ENCODE data around the gene KCNQ2.

The KCNQ2 gene

DNA sequence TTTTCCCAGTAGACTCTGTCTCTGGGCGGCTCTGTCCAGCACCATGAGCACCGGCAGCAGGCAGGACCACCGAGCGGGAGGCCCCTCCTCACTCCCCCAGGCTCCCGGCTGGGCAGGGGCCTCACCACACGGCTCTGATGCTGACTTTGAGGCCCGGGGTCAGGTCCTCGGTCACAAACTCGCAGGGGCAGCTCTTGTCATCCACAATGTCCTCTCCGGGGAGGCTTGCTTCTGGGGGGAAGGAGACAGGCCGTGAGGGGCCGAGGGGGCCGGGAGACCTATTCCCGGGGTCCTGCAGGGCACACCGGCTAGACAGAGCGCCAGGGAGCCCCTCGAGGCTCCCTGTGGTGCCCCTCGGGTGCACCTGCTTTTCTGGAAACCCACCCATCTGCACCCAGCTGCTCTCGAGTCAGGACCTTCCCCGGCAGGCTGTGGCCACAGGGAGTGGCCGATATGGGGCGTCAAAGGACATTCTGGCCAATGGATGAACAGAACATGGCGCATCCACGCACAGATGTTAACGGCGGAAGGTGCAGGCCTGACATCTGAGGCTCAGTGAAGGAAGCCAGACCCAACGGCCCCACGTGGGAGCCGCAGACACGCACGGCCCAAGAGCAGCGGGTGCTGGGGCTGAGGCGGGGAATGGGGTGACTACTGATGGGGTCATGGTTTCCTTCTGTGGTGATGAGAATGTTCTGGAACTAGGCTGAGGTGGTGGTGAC is 58.3 kb downstream of the KCNQ2 start:
- DNase-seq, result no peak

DNA sequence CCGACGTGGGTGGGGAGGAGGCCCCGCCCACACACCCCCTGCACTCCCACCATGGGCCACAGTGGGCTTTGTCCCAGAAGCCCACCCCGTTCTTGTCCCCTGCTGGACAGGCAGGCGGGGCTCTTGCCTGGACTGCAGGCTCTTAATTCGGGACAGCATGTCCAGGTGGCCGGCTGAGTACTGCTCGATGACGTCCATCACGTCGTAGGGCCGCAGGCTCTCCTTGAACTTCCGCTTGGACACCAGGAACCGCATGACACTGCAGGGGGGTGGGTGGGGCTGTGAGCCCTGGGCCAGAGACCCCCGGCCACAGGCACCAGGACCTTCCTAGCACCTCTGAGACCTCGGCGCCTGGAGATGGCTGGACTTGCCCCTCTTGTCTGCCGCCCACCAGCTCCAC is 59.1 kb downstream of the KCNQ2 start:
- DNase-seq, result no peak

DNA sequence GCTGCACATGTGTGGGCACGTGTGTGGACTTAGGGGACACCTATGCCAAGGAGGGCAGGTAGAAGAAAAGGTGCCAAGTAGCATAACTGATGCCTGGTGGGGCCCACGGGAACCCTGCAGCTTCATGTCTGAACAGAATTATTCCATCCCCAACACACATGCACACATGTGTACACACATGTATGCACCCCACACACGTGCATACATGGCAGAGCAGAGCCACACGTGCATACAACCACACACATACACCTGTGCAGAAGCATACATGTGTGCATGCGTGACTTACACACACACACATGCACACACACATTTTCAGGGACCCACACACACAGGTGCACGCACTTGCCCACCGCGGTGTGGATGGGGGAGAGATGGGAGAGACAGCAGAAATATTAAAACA is 59.6 kb downstream of the KCNQ2 start:
- DNase-seq, result no peak

DNA sequence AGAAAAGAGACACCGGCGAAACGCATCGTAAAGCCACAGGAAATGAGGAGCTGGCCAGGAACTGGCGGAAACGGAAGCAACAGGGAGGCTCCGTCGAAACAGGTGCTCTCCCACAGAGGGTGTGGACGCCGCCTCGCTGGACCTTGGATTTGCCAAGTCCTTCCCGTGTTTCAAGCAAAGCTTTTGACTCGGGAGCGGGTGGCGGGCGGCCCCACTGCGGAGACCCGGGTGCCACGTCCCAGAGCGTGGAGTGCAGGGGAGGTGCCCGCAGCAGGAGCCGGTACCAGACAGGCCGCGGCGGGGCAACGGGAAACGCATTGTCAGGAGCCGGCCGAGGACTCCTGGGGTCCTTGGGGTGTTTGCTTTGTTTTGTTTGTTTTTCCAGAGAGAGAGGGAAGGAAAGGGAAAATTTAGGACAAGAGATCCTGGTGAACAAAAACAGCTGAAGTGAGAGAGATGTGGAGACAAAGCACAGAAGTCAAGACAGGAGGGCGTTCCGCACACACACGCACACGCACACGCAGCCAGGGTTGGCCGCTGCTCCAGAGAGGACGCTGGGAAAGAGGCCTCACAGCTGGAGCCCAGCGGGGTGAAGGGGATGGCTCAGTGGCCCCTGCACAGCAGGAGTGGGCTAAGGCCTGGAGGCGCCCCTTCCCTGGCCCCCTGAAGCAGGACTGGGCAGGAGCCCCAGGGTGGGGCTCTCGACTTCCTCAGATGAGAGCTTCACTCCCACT is 60.4 kb downstream of the KCNQ2 start:
- DNase-seq, result no peak

DNA sequence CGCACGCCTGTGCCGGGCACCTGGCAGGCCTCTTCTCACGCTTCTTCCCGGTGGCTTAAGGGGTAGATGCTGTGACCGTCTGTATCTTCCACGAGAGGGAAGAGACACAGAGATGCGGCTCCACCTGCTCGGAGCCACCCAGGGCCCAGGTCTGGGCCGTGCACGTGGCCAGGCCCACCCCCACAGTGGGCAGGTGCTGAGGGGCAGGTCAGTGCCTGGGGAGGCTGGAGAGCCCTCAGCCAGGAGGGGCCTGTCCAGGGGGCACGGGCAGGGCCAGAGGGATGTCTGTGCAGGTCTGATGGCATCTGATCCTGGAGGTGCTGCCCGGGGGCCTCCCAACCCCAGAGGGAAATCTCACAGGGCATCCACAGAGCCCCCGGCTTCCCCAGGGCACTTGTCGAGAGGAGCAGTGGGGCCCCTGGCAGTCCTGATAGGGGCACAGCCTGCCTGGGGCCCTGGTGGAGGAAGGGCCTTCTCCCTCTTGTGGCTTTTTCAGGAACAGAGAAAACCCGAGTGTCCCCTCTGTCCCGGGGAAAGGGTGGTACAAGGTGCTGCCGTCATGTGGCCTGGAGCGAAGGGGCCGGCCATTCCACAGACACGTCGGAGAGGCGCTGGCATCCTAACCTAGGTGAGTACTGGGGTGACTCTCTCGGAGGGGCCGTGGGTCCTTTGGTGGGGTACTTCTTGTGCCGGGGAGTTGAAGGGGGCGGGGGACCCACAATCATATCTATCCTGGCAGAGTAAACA is 61.1 kb downstream of the KCNQ2 start:
- DNase-seq, result no peak

DNA sequence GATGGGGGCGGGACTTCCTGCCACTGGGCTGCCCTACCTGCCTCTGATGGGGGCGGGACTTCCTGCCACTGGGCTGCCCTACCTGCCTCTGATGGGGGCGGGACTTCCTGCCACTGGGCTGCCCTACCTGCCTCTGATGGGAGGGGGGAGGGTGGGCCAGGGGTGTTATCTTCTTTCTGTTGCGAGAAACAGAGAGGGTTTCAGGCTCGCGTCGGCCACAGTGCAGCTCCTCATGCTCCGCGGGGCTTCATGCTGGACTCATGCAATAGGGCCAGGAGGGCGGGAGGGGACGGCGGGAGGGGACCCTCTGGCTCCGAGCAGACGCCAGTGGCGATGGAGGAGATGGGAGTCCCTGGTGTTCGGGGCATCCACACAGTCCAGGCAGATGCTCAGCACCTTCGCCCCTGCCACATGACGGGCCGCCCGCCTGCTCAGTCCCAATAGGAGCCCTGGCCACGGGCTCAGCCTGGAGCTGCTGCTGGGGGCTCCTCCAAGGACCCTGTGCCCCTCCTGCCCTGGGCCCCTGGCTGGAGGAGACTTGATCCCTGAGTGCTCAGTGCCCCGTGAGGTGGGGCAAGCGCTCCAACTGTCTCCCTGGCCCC is 62.5 kb downstream of the KCNQ2 start:
- no peak for DNase-seq

DNA sequence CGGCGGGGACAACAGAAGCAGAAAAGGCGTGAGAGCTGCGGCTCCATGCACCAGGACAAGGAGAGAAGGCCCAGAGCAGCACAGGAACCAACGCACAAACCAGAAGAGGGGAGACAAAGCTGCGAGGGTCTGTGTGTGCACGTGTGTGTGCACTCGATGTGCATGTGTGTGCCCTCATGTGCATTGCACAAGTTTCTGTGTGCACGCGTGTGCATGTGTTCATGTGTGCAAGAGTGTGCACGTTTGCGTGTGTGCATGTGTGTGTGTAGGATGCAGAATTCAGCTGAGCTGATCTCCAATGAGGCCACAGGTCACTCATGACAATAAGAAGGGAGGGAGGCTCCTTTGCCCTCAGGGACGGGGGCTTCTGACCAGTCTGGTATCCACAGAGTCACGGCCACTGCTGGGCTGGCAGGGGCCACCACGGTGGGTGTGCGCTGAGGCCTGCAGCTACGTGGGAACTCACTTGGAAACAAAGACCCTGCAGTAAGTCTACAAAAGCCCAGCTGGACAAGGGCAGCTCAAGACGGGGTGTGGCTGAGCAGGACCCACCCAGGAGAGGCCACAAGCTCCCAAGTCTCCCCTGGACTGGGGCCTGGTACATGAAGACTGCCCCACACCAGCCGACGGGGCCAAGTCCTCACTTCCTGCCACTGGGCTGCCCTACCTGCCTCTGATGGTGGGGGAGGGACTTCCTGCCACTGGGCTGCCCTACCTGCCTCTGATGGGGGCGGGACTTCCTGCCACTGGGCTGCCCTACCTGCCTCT is 63.2 kb downstream of the KCNQ2 start:
- DNase-seq, result no peak

DNA sequence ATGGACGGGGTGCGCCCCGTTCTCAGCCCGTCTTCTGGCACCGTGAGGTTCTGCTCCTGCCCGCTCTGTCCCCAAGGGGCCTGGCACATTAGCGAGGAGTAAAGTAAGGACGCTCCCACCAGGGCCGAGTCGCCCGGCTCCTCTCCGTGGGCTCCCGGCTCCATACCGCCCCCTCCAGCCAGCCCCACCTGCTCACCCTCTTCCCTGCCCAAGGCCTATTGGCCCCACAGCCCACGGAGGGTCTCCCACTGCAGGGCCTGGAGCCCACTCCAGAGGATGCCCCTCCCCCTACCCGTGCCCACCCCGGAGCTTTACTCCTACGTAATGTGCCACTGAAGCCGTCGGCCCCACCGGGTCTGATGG is 63.8 kb downstream of the KCNQ2 start:
- no peak for DNase-seq

DNA sequence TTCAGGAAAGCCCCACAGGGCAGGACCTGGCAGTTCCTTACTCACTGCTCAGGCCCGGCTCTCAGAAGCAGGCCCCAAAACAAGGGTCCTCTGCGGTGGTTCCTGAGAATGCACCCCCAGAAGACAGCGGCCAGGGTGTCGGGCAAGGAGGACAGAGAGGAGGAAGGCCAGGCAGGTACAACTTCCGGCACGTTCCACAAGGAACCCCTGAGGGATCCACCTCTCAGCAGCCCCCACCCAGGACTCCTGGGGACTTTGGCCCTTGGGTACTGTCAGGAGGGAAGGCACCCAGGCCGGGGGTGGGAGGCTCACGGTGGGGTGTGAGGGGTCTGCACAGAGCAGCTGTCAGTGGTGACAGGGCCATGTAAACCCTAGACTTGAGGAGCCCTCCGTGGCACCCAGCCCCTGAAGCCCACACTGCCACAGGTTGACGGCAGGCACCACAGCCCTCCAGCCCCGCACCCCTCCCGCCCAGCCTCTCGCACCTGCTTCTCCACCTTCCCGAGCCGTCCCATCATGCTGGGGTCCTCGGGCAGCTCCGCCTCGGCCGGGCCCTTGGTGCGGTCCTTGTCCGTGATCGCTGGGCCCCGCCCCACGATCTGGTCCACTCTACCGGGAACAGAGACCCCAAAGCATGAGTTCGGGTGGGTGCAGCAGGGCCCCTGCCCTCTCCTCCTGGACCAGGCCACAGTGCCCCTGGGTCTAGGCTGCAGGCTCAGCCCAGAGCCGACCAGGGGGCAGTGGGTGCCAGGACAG is 64.3 kb downstream of the KCNQ2 start:
- DNase-seq, result no peak

DNA sequence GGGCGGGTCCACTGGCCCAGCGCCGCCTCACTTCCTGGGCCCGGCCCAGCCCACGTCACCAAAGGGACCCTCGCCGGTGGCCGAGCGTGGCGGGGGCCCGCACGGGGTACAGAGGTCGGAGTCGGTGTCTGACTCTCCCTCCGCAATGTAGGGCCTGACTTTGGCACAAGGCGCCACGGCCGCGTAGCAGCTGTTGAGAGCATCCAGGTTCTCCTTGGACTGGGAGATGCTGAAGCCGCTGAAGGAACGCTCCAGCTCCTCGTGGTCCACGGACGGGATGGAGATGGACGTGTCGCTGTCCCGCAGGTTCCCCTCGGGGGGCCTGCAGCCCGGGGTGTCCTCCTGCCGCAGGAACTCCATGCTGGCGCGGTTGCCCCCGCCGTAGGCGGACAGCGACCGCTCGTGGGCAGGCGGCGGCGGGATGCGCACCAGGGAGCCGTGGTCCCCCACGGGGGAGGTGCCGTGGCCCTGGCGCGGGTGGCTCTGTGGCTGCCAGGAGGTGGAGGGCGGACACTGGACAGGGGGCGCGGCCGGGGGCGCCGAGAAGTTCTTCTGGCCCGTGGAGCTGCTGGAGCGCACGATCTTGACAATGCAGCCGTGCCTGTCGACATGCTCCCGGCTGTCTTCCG is 65.7 kb downstream of the KCNQ2 start:
- no peak for DNase-seq

DNA sequence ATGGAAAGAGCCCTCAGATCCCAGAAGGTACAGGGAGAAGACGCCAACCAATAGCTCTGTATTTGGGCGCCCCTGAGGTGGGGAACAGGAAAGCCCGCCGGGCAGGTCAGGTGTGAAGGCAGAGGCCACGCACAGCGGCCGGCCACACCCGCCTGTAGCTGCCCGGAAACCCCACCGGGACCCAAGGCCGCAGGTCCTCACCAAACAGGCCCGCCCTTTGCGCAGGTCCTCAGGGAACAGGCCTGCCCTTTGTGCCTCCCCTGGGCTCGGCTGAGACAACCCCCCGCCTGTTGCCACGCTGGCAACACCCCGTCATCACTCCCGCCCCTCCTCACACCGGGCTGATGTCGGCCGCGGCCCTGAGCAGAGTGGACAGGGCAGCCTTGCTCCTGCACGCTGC is 66.4 kb downstream of the KCNQ2 start:
- DNase-seq, result no peak

DNA sequence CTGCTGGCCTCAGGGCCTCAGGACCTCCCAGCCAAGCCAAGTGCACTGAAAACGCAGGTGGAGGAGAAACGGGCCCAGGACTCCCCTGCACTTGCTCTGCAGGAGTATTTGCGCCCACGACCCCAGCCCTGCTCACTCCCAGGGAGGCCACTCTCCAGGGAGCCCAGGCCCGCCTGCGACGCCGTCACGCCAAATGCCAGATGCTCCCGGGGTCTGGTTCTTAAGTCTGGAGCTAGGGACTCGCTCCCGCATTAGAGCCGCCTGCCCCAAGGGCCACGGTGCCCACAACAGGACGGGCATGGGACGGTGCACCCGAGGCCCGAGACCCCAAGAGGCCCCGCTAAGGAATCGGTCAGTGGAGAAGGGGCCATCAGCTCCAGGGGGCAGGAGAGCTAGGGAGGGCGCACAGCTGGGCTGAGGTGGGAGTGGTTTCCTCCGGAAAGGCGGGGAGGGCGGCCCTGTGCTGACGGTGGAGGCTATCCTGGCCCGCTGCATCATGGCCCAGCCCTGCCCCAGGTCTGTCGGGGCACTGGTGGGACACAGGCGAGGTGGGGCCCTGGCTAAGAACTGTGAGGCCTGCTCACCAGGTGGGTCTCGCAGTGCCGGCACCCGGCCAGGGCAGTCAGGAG is 67.2 kb downstream of the KCNQ2 start:
- DNase-seq, result no peak

DNA sequence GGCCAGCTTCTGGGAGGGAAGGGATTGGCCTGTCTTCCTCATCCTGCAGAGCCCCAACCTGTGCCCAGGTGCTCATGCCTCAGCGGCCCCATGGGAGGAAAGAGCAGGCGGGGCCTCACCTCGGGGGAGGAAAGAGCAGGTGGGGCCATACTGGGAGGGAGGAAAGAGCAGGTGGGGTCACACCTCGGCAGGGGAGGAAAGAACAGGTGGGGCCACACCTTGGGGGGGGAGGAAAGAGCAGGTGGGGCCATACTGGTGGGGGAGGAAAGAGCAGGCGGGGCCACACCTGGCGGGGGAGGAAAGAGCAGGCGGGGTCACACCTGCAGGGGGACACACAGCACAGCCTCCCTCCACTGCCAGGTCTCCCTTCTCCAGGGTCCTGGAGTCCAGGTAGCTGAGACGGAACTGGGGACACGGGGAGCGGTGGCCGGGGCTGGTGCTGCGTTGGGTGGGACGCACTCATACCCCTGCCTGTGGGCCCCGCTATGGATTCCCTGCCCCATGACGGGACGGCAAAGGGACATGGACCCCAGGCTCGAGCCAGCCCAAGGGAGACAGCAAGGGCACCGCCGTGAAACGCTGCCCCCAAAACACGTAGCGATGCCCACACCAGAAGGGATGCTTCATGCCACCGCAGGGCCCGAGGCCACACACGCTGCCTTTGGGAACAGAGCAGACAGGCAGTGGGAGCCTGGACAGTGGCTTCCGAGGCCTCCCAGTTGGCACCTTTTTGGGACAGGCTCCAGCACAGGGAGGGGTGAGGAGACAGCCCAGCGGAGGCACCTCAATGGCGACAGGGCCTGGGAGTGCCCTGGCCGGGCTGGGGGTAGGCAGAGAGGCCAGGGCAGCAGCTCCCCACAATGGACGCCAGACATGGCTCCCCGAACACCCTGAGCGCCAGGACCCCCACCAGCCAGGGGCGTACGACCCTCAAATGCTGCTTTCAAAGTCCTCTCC is 68.0 kb downstream of the KCNQ2 start:
- no peak for DNase-seq

DNA sequence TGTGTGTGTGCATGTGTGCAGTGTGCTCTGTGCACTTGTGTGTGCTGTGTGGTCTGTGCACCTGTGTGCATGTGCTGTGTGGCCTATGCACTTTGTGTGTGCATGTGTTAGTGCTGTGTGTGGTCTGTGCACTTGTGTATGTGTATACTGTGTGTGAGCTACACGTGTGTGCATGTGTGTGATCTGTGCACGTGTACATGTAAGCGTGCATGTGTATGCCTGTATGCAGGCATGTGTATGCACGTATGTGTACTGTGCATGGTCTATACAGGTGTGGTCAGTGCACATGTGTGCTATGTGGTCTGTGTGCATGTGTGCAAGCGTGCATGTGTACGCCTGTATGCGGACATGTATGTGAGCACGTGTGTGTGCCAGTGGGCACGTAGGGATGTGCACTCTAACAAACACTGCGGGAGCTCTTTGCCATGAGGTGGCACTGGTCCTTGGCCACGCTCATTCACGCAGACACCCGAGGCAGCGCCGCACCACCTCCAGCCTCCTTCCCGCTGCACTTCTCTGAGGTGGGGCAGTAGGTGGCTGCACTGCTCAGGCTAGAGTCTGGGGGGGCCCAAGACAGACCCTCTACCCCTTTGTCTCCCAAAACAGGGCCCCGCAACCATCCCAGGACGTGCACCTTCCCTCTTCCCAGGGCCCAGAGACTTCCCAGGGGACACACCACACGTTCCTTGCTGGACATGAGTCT is 68.9 kb downstream of the KCNQ2 start:
- no peak for DNase-seq

DNA sequence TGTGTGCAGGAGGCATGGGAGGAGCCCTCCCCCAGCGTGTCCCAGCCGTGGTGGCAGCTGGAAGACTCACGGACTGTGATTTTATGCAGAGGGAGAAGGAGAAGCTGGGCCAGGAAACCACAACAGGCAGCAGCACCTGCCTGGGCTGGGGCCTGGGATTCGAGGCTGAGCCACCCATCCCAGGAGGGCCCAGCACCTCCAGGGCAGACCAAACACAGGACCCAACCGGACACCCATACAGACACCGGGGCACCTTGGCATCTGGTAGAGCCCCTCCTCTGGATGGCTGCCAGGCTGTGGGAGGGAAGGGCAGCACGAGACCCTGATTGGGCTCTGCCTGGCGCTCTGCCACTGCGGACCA is 69.6 kb downstream of the KCNQ2 start:
- no peak for DNase-seq

DNA sequence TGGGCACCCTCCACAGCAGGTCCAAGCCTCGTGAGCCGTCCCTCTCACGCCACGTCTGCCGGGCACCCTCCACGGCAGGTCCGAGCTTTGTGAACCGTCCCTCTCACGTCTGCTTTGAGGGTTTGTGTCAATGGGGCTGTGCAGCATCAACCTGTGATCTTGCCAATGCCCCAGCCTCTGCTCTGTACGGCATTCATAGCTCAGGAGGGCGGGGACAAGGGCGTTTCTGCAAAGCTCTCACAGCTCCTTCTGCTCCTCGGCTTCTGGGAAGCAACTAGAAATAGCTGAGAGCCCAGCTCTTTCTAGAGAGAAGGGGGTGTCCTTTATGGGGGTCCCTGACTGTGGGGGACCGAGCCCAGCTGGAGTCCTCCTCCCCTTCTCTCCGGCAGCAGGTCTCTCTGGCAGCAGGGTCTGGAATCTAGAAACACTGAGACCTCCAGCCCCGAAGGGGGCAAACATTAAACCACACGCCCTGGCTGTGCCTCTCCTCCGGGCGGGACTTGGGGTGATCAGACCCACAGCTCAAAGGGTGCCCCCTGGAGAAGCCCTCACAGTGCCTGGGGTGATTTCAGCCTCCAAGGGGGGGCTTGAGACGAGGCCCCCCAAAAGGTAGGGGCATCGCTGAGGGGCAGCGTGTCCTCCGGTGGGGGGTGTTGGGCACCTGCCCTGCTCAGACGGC is 70.1 kb downstream of the KCNQ2 start:
- DNase-seq, result no peak

DNA sequence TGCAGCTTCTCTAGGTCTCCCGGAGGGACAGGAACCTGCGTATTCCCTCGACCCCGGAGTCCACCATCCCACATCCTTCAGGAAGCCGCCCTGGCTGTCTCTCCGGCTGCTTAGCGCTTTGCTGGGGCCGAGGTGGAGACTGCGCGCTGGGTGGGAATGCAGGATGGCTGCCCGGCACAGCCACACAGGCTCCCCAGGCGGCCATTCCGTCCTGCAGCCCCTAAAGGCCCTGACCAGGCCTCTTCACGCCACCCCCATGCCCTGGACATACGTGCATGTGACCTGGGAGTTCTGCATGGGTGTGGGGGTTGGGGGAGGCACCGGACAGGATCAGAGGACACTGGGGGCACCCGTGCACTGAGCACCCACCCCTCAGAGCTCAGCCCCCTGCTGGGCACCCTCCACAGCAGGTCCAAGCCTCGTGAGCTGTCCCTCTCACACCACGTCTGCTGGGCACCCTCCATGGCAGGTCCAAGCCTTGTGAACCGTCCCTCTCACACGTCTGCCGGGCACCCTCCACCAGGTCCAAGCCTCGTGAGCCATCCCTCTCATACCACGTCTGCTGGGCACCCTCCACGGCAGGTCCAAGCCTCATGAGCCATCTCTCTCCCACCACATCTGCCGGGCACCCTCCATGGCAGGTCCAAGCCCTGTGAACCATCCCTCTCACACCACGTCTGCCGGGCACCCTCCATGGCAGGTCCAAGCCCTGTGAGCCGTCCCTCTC is 70.9 kb downstream of the KCNQ2 start:
- DNase-seq, result no peak

All from SIG-M5 (cell line).